NOMO-1 treated with DMSO at 0.1 percent for 48 hours (cell line): ENCODE results near the gene SLC25A11.
A peak's percentile ranks its signal among the peaks of the same experiment; 100 is the strongest.
"Not testable (repeated sequence)": the region's sequence is repeated elsewhere in the genome, so short reads cannot be mapped to it uniquely, and the experiment has no call there.

Experiments
- DNase-seq: peaks from one replicate; lab custom pipeline; 2025; ENCODE audit not compliant: unreplicated experiment; lab: John Stamatoyannopoulos, UW

The SLC25A11 gene

DNA sequence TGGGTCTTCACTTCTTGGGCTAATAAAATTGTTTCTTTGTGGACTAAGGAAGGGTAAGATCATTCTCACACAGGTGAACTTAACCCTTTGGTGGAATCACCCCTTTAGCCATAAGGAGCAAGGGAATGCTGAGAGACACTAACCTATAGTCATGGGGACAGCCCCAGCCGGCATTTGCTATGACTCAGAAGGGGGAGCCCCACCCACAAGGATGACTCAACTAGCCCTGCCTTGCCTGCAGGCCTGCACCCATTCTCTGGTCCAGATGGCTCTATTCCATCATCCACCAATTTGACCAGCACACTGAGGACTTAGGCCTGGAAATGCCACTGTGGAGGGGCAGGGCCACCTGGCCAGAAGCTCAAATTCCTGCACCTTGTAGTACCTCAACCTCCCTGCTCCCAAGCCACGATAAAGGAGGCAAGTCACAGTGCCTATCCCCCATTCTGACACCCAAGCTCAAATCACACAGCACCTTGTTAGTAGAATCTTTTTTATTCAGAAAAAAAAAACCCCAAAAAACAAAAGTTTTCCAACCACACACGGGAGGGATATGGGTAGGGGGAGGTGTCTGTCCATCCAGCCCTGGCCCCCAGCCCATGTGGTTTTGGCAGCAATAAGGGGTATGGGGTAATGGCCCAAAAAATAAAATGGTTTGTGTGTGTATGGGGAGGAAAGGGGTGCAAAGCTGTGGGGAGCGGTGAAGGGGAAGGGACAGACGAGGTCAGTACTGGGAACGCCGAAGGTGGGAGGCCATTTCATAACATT is 5.5 kb upstream of the SLC25A11 start:
- DNase-seq = peak; percentile 75

DNA sequence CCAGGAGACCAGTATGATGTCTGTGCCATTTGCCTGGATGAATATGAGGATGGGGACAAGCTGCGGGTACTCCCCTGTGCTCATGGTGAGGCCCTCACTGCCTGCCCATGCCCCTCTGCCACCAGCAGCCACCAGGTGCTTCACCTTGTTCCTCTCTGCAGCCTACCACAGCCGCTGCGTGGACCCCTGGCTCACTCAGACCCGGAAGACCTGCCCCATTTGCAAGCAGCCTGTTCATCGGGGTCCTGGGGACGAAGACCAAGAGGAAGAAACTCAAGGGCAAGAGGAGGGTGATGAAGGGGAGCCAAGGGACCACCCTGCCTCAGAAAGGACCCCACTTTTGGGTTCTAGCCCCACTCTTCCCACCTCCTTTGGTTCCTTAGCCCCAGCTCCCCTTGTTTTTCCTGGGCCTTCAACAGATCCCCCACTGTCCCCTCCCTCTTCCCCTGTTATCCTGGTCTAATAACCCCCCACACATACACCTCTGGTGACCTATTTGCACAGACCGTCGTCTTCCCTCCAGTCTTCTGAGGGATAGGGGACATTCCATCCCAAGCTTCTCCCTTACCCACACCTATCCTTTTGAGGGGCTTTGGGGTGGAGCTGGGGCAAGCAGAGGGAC is 4.8 kb upstream of the SLC25A11 start:
- no peak for DNase-seq

DNA sequence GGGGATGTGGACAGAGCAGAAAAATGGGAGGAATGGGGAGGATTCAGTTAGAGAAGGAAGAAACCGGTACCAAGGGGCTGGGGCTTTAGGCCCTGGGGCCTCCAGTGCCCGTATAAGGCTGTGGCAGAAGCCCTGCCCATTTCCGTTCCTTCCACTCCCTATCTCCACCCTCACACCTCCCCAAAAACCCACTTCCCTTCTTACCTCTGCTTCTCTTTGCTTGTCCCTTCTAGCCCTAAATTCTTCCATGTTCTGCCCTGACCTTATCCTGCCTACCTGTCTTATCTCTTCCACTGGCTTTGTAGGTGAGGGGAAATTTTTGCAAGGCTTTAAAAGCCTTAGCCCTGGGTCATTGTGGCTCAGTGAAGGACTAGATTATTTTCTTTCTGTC is 4.3 kb upstream of the SLC25A11 start:
- peak; percentile 84 for DNase-seq

DNA sequence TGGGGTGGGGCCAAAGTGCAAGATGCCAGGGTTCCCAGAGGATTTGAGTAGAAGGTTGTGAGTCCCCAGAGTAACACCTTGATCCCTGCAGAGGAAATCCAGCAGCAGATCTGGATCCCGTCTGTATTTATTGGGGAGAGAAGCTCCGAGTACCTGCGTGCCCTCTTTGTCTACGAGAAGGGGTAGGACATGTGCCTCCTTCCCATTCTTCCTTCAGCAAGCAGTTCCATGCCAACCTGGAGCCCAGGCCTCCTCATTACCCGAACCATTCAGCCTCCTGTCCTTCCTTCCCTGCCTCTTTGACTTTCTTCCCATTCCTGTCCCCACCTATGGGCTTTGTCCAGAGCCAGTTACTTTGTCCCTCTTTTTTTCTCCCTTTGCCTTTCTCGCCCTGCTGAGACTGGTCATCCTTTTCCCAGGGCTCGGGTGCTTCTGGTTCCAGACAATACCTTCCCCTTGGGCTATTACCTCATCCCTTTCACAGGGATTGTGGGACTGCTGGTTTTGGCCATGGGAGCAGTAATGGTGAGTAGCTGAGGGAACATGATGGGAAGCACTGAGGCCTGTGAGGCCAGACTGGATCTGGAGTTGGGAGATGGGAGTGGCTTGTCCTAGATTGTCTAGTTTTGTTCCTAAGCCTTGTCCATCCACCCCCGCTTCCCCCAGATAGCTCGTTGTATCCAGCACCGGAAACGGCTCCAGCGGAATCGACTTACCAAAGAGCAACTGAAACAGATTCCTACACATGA is 3.1 kb upstream of the SLC25A11 start:
- DNase-seq = no peak

DNA sequence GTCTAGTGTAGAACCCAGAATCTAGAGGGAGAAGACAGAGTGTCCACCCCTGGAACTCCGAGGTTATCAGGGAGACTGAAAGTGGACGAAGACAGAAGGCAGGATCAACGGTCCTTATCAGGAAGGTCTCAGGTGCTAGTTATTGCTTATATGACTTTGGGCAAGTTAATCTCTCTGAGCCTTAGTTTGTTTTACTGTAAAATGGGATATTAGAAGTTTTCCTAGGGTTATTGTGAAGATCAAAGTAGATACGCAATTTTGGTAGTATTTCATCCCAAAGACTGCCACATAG is 1.4 kb upstream of the SLC25A11 start:
- no peak for DNase-seq

DNA sequence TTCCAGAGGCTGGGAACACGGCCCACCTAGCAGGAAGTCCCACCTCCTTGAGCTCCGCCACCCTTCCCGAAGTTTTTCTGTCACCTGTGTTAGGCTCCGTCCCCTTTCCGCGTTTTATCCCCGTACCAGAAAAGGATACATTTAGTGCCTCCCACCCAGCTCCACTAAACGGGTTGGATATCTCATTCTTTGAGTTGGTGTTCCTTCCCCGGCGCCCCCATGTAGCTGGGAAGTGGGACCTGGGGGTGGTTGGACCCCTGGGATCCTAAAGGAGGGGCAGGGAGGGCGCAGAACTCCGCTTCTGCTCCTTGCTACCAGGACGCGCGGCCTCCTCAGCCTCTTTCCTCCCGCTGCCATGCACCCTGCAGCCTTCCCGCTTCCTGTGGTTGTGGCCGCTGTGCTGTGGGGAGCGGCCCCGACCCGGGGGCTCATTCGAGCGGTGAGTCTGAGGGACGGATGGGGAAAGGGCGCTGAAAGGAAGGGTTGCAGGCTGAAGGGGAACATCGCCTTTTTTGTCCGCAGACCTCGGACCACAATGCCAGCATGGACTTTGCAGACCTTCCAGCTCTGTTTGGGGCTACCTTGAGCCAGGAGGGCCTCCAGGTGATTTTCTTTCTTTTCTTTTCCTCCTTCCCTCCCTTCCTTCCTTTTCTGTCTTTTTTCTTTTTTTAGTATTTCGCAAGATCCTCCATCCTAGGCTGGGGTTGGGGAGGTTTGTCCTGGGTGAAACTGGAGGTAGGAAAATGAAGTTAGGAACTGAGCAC is 891 bp upstream of the SLC25A11 start:
- no peak for DNase-seq

DNA sequence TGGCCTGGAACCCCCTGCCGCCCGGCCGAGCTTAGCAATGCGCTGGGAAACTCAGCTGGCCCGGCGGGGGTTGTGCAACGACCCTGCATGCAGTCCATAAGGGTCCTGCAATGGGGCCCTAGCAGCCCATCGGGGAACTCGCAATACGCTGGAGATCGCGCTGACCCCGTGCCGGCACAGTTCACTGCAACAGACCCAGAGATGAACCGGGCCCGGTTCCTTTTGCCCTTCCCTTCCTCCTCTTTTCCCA is 375 bp downstream of the SLC25A11 start:
- no peak for DNase-seq

DNA sequence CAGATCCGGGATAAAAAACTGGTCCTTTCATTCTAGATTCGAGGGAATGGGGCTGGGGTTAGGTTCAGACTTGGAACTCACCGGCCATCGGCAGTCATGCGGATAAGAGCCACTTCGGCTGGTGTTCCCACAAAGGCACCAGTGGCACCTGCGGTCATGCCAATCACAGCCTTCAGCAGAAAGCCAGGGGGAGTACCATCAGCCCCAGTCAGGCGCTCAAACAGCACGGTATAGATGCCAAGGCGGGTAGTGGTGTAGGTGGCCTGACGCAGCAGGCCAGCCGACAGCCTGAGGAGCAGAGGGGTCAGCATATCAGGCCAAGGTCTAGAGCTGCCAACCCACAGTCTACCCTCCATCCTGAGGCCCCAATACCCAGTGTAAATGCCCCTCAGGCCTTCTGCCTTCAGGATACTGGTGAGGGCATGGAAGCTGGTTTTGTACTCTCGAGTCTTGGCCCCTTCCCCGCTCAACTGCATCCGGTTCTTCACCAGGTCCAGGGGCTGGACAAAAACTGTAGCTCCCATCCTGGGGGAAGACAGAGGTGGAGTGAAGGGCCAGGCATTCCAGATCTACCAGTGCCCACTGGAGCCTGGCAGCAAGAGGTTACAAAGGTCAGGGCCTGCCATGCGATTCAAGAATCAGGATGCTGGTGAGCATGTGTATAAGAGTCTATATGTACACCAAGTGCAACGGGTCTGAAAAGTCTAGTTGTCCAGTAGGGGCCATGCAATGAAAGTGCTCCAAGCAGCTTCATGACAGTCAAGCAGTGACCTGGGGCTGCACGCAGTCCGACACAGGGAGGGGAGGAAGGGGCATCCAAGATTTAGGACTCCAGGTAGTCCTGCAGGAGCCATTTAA is 929 bp downstream of the SLC25A11 start:
- DNase-seq = peak; percentile 20

DNA sequence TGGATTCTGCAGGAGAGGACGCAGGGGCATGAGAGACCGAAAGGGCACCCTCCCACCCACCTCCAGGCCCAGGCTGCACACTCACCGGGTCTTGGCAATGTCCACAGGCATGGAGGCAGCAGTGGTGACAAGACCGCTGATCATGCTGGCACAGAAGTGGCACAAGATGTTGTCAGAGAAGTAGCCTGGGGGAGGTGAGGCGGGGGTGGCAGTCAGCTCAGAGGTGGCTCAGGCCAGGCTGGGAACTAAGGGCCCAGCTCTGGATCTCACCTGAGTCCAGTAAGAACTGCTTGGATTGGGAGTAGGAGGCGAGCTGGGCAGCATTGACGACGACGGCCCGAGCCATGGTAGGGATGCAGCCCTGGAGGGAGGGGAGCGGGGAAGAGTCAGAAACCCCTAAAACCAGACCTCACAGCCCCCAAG is 1.8 kb downstream of the SLC25A11 start:
- no peak for DNase-seq

DNA sequence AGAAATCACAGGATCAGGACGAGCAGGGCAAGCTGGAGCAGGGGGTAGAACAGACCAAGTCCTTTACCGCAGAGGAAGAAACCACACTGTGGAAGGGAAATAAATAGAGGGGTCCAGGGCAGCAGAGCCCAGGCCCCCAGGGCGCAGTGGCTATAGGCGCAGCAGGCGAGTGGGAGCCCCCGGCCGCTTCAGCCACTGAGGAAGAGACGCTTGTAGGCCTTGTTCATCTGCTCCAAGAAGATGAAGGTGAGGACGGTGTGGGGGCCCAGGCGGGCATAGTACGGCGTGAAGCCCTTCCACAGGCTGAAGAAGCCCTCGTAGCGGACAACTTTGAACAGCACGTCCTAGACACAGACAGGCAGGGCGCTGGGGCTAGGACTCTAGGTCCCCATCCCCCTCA is 2.3 kb downstream of the SLC25A11 start:
- DNase-seq = no peak

DNA sequence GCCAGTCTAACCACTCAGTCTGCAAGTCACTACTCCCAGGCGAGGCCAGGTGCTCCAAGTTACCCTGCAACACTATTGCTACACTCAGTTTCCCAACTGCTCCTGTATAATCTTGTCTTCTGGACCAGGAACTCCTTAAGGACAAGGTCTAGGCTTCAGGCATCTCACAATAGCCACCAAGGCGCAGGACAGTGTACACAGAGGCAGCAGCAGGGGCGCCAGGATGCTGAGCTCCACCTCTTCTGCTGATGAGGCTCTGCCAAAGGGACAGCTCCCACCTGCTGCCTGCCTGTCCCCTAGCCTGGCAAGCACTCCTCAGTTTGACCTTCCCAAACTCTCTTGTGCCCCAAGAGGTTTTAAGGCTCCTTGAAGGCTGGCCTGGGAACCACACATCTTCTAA is 3.4 kb downstream of the SLC25A11 start:
- no peak for DNase-seq

DNA sequence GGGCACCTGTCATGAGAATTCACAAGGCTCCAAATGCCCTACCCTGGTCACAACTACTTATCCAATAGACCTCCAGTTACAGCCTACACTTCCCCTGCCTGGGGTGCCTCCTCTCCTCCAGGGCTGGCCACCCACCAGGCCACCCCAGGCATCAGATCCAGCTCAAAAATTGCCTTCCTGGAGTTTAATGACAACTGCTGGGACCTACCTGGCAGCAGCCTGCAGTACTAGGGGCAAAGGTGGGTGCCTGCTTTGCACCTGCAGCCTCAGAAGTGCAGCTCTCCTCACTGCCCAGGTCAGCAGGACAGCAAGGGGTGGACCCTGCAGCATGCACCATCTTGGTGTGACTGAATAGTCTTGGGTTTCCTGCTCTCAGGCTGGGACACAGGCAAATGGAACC is 4.2 kb downstream of the SLC25A11 start:
- no peak for DNase-seq

DNA sequence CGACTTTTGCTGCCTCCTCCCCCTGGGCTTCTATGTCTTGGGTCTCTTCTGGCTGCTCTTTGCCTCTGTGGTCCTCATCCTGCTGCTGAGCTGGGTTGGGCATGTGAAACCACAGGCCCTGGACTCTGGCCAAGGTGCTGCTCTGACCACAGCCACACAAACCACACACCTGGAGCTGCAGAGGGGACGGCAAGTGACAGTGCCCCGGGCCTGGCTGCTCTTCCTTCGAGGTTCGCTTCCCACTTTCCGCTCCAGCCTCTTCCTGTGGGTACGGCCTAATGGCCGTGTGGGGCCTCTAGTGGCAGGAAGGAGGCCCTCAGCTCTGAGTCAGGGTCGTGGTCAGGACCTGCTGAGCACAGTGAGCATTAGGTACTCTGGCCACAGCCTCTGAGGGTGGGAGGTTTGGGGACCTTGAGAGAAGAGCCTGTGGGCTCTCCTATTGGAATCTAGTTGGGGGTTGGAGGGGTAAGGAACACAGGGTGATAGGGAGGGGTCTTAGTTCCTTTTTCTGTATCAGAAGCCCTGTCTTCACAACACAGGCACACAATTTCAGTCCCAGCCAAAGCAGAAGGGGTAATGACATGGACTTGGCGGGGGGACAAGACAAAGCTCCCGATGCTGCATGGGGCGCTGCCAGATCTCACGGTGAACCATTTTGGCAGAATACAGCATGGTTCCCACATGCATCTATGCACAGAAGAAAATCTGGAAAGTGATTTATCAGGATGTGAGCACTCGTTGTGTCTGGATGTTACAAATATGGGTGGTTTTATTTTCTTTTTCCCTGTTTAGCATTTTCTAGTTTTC is 5.5 kb downstream of the SLC25A11 start:
- peak; percentile 55 for DNase-seq

DNA sequence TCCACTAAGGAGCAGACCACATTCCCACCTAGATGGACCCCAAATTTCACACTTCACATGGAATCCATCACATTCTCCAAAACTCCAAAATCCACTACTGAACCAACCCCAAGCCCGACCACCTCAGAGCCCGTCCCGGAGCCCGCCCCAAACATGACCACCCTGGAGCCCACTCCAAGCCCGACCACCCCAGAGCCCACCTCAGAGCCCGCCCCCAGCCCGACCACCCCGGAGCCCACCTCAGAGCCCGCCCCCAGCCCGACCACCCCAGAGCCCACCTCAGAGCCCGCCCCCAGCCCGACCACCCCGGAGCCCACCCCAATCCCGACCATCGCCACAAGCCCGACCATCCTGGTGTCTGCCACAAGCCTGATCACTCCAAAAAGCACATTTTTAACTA is 6.2 kb downstream of the SLC25A11 start:
- no peak for DNase-seq

DNA sequence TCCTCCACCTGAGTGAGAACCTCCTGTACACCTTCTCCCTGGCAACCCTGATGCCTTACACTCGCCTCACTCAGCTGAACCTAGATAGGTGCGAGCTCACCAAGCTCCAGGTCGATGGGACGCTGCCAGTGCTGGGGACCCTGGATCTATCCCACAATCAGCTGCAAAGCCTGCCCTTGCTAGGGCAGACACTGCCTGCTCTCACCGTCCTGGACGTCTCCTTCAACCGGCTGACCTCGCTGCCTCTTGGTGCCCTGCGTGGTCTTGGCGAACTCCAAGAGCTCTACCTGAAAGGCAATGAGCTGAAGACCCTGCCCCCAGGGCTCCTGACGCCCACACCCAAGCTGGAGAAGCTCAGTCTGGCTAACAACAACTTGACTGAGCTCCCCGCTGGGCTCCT is 7.1 kb downstream of the SLC25A11 start:
- no peak for DNase-seq

DNA sequence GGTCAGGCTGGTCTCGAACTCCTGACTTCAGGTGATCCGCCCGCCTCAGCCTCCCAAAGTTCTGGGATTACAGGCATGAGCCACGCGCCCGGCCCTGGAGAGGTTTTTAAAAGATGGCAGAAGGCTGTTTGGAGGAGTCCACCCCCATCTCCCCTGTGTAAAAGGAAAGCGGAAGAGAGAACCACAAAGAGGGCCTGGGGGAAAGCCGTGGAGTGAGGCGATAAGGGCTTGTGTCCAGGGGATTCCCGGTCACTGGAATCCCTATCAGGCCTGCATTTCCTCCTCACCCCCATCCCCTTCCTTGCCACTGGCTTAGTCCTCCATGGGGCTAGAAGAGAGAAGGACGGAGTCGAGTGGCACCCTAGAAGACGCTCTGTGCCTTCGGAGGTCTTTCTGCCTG is 7.9 kb downstream of the SLC25A11 start, which contains the start of gene GP1BA:
TSS of gene GP1BA (plus strand) at position 315 of the 400 bp plus-strand sequence. CDS start 328 bp downstream, outside the sequence.
- DNase-seq = no peak

DNA sequence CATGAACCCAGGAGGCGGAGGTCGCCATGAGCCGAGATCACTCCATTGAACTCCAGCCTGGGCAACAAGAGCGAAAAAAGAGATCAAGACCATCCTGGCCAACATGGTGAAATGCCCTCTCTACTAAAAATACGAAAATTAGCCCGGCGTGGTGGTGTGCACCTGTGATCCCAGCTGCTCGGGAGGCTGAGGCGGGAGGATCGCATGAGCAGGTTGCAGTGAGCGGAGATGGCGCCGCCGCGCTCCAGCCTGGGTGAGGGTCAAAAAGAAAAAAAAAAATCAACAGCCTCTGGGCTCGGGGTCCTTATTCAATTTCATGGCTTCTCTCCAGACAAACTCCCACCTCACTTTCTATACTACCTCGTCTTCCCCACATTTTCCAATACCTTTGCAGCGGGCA is 11.0 kb downstream of the SLC25A11 start:
- DNase-seq = no peak

DNA sequence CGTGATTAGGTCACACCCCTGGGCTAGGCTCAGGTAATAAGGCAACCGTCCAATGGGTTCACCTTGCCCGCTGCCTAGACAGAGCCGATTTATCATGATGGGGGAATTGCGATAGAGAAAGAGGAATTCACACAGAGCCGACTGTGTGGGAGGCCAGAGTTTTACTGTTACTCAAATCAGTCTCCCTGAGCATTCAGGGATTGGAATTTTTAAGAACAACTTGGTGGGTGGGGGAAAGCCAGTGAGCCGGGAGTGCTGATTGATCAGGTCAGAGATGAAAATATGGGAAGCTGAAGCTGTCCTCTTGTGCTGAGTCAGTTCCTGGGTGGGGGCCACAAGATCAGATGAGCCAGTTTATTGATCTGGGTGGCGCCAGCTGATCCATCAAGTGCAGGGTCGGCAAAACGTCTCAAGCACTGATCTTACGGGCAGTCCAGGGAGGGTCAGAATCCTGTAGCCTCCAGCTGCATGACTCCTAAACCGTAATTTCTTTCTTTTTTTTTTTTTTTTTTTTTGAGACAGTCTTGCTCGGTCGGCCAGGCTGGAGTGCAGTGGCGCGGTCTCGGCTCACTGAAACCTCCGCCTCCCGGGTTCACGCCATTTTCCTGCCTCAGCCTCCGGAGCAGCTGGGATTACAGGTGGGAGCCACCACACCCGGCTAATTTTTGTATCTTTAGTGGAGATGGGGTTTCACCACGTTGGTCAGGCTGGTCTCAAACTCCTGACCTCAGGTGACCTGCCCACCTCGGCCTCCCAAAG is 13.1 kb downstream of the SLC25A11 start:
- not testable (repeated sequence) for DNase-seq

DNA sequence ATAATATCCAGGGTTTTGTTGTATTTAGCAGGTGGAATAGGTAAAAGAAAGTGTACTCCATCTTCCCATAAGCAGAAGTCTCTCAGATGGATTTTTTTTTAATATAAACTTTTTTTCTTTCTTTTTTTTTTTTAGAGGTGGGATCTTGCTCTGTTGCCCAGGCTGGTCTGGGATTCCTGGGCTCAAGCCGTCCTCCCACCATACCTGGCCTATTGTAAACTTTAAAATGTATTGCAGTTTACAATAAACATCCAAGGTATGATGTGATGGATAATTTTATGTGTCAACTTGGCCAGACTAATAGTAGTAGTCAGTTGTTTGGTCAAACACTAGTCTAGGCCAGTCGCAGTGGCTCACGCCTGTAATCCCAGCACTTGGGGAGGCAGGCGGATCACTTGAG is 18.5 kb downstream of the SLC25A11 start:
- DNase-seq = no peak
